Measurements from ENCODE around the gene AGR2.
A peak's percentile ranks its signal among the peaks of the same experiment; 100 is the strongest.

The AGR2 gene

GRCh38 chr7:16812542-16813231 lies 7.9 kb upstream of the AGR2 start:
- DNase-seq = no peak

DNA sequence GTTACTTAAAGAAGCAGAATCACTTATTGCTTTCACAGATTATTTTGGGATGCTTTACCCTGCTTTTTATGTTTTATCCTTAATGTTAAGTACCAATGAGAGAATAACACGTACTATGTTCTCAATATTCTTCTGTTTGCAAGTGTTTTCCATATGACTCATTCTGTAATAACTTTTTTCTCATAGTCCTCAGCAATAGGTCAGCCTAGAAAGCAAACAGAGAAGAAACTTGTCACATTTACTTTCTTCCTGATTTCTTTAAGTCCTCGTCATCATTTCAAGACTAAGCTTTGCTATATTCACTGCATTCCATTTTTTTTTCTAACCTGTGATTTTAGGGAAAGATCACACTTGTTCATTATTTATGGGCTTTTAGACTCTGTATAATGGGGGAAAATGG lies 6.8 kb upstream of the AGR2 start:
- peak; percentile 68 for DNase-seq

GRCh38 chr7:16810573-16810972 lies 5.8 kb upstream of the AGR2 start:
- DNase-seq = no peak

GRCh38 chr7:16810112-16810511 lies 5.3 kb upstream of the AGR2 start:
- DNase-seq = no peak

GRCh38 chr7:16805441-16805840 lies 642 bp upstream of the AGR2 start:
- DNase-seq = no peak

DNA sequence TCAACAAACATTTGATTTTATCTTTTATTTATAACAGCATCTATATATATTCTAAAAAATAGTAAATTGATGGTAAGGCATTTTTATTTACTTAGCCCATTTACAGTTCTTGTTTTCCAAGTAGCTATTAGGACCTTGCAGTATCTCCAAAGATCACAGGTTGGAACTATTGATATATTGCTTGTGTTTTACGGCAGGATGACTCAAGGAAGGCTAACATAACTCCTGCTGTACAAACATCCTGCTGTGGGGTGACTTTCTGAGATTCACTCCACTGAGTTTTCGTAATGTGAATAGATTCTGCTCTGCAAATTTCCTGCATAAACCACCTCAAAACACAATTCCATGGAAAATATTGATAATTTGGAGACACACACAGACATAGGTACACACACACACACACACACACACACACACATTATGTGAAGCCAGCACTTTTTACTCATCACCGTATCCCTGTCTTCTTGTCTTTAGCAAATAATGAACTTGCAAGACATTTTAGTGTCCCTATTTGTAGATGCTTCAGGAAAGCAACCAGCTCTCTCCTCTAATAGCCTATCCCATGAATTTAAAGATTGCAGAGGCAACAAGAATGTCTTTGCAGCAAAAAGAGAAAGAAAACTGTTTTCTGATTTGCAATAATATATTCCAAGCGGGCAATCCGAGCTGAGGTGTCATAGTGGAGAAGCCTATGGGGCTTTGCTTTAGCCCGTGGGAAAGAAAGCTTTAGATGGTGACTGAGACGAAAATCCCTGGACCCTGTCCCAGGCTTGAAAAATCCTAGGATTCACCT lies 722 bp downstream of the AGR2 start:
- peak; percentile 22 for DNase-seq

- DNase-seq = no peak
These were observed 1.7 kb downstream of the AGR2 start for GRCh38 chr7:16803125-16803524.

GRCh38 chr7:16801579-16801978 lies 3.2 kb downstream of the AGR2 start:
- no peak for DNase-seq

DNA sequence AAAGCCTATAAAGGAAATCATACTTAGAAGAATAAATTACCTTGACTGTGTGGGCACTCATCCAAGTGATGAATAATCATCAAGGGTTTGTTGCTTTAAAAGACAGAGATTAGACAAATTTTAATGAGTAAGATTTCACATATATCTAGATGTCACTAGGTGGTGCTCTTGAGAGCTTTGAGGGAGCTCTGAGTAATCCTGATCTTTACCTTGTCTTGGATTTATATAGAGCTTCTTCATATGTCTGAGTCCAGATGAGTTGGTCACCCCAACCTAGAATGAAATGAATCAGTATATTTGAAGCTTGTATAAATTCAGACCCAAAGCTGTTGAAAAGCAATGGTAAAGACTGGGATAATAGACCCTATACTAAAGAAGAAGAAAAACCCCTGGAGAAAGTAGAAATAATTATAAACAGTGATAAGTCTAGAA lies 3.7 kb downstream of the AGR2 start:
- peak; percentile 76 for DNase-seq

GRCh38 chr7:16795624-16796023 lies 9.2 kb downstream of the AGR2 start:
- no peak for DNase-seq

DNA sequence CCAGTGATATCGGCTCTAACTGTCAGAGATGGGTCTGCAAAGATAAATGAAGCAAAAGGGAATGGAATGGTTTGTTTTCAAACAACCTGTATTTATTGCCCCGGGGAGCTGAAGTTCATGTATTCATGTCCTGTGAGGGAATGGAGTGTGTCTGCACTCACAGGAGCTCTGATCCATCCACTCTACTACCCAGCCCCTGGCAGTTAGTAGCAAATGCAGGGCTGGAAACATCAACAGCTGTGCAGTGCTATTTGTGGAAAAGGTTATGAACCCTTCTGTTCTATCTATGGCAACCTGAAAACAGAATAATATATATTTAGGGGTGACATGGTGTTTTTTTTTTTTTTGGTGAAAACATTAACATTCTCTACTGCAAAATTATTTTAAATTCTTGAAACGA lies 9.8 kb downstream of the AGR2 start:
- no peak for DNase-seq

GRCh38 chr7:16791905-16792698 lies 12.7 kb downstream of the AGR2 start:
- DNase-seq = peak; percentile 51

DNA sequence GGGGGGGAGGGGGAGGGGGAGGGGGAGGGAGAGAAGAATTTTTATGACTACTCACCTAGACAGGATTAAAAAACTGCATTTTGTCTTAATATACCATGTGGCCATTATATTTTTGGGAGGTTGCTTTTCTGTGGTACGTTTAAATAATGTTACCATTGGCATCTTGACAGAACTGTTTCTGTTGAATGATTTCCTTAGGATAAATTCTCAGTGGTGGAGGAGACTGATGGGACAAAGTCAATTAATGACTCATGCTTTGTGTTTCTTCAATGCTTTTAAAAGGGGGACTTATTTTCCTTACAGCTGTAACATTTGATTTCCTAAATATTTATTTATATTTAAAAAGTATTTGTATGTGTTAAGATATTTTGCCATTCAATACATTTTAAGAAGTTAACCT lies 13.7 kb downstream of the AGR2 start:
- DNase-seq = peak; percentile 10

DNA sequence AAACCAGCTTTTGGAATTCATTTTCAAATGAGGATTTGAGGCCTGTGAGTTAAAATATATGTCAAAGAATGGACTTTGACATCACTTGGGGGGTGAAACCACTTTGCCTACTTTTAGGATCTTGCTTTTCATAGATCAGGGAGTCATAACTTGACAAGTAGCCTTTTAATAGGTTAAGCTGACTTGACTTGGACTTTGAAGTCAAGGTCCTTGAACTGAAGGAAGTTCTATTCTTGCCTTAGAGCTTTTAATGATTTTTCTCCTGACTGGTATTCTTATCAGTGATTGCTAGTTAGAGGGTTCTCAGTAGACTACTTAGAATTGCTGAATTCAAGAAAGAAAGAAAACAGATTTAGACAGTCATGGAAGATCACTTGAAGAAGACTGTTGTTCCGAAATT lies 17.7 kb downstream of the AGR2 start:
- DNase-seq = no peak

GRCh38 chr7:16786257-16786656 lies 18.5 kb downstream of the AGR2 start:
- no peak for DNase-seq

DNA sequence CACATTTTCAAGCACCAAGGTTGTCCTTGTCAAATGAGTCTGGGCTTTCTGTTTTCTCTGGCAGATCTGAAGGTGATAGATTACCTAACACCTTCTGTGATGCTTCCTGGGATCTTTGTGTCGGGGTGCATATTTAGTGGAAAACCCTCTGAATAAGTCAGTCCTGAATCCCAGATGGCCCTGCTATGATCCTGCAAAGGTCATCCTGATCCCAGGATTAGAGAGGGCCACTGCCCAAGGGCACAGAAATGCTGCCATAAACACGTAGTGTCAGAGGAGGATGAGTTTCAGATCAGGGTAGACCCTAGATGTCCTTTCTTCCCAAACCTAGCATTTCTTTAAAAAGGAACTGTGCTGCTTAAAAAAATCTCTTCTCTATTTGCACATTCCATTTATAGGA lies 19.0 kb downstream of the AGR2 start:
- DNase-seq = no peak

- no peak for DNase-seq
These were observed 19.5 kb downstream of the AGR2 start for GRCh38 chr7:16785321-16785720.

GRCh38 chr7:16780596-16780995 lies 24.2 kb downstream of the AGR2 start:
- DNase-seq = no peak

- no peak for DNase-seq
These were observed 25.7 kb downstream of the AGR2 start for GRCh38 chr7:16779051-16779450.

DNA sequence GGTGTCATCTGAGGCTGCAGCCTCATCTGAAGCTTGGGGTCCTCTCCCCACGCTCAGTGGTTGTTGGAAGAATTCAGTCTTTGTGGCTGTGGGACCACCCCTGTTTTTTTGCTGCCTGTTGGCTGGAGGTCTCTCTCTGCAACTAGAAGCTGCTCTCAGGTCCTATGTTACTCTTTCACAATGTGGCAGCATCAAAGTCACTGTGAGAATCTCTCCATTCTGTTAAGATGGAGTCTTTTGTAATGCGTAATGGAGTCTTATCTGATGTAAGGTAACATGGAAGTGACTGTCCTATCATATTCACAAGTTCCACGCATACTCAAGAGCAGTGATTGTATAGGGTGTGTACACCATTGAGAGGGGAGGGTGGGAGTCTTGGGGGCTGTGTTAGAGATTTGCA lies 26.3 kb downstream of the AGR2 start:
- DNase-seq = no peak

DNA sequence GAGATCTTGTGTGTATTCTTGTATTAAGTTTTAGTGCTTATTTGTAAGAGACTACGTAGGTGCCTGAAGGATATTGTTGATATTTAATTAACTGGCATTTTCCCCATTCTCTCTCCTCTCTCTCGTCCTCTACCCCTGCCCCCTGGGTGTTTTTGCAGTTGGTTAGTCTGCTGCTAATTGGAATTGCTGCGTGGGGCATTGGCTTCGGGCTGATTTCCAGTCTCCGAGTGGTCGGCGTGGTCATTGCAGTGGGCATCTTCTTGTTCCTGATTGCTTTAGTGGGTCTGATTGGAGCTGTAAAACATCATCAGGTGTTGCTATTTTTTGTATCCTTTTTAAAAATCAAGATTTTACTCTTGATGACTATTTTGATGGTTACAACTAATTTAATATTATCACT lies 28.7 kb downstream of the AGR2 start:
- DNase-seq = no peak

DNA sequence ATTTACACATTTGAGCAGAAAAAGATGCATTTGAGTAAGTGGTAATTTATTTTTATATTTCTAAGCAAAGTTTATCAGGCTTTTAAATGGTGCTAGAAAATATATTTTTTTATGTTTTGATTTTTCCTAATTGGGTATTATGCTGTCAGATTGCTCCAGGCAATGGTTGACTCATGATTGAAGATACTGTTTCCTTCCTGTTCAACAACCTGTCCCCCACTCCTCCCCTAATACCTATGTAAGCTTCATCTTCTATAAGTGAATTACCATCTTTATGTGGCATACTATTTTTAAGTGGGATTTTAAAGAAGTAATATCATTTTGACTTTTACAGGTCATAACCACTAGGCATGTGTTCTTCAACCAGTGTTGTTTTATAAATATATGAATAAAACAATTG lies 29.8 kb downstream of the AGR2 start:
- no peak for DNase-seq

DNA sequence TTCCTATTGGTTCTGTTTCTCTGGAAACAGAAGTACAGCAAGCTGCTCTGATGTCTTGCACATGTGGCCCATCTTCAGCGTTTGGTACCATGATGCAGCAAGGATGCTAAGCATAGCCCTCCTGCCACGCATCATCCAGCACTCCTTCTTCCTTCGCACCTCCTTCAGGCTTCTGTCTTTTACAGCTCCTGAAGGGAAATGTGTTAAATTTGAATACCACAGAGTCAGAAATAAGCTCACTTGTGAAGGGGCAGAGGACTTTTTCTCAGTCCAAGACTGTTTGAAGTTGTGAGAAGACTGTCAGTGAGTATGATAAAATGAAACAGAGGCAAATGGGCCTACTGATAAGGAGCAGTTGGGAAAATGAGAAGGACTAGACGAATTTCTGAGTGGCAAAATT lies 30.5 kb downstream of the AGR2 start:
- DNase-seq = no peak

- DNase-seq = no peak
These were observed 30.9 kb downstream of the AGR2 start for GRCh38 chr7:16773884-16774283.

Measured in HCEC 1CT (cell line).